Medulla oblongata (tissue), 1 donor: ENCODE measurements around the gene MOB3B.
"Not testable (repeated sequence)": the region's sequence is repeated elsewhere in the genome, so short reads cannot be mapped to it uniquely, and the experiment has no call there.

ENCODE experiments used
- DNase-seq: peaks from one replicate; pipeline ENCODE4 v3.0.0-alpha.2; 2015; ENCODE audit errors: extremely low spot score

MOB3B gene

GRCh38 chr9:27448356-27448755, 81.3 kb downstream of the MOB3B start:
- not testable (repeated sequence) for DNase-seq

- DNase-seq: no peak
Measured at GRCh38 chr9:27447031-27447683, 82.5 kb downstream of the MOB3B start.

- no peak for DNase-seq
Measured at GRCh38 chr9:27445688-27446087, 83.9 kb downstream of the MOB3B start.

GRCh38 chr9:27445057-27445595, 84.5 kb downstream of the MOB3B start:
- no peak for DNase-seq

- no peak for DNase-seq
Measured at GRCh38 chr9:27442464-27442863, 87.2 kb downstream of the MOB3B start.

- no peak for DNase-seq
Measured at GRCh38 chr9:27441741-27442070, 87.9 kb downstream of the MOB3B start.

GRCh38 chr9:27440888-27441740, 88.5 kb downstream of the MOB3B start:
- no peak for DNase-seq

GRCh38 chr9:27438522-27438921, 91.1 kb downstream of the MOB3B start:
- DNase-seq: no peak

- DNase-seq: no peak
Measured at GRCh38 chr9:27437652-27438373, 91.8 kb downstream of the MOB3B start.

- no peak for DNase-seq
Measured at GRCh38 chr9:27436234-27436633, 93.4 kb downstream of the MOB3B start.

- DNase-seq: no peak
Measured at GRCh38 chr9:27433631-27434325, 95.8 kb downstream of the MOB3B start.

GRCh38 chr9:27432308-27432707, 97.3 kb downstream of the MOB3B start:
- no peak for DNase-seq

GRCh38 chr9:27431543-27432147, 98.0 kb downstream of the MOB3B start:
- DNase-seq: peak; percentile 55

- DNase-seq: no peak
Measured at GRCh38 chr9:27430750-27431535, 98.7 kb downstream of the MOB3B start.

GRCh38 chr9:27429917-27430316, 99.7 kb downstream of the MOB3B start:
- no peak for DNase-seq

GRCh38 chr9:27429436-27429835, 100.2 kb downstream of the MOB3B start:
- DNase-seq: peak; percentile 90

- no peak for DNase-seq
Measured at GRCh38 chr9:27428551-27428950, 101.1 kb downstream of the MOB3B start.

GRCh38 chr9:27427272-27427643, 102.4 kb downstream of the MOB3B start:
- no peak for DNase-seq

- DNase-seq: peak; percentile 71
Measured at GRCh38 chr9:27426511-27427271, 102.9 kb downstream of the MOB3B start.
